GM19455 (cell line): ENCODE results near the gene C5.

ENCODE experiments used
- ATAC-seq: cut with Tn5 transposase; IDR thresholded peaks from one replicate; pipeline ENCODE4 v1.9.1; 2021; ENCODE audit not compliant: unreplicated experiment

C5 gene

DNA sequence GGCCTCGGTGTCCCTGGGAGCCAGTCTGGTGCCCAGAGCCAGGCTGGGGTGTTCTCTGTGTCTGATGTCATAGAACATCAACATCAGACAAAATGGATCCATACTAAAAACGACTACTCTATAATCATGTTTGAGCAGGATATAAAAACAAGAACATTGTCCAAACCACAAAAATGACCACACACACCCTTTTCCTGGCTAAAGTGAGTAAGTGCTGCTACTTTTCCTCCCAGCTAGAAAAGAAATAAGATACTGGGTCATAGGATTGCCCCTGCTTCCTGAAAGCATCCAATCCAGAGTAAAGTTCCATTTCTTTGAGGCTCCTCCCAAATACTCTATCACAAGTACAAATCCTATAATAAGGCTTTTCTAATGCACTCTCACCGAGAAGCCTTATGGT, 103.8 kb downstream of the C5 start:
- ATAC-seq, result no peak

DNA sequence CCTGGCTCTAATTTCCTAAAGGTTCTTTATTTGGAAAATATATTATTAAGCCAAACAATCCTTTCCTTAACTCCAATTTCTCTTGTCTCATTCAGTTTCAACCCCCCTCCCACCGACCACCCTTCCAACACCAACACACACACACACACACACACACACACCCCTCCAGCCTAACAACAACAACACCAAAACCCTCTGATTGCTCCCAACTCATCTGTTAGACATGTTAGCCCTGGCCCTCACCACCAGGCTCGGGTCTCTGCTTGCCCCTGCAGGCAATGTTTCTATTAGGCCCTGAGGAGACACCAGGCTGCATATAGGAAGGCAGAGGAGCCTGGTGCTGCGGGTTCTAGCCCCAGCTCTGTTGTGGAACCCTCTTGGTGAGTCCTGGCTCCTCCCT, 105.1 kb downstream of the C5 start:
- ATAC-seq, result no peak

DNA sequence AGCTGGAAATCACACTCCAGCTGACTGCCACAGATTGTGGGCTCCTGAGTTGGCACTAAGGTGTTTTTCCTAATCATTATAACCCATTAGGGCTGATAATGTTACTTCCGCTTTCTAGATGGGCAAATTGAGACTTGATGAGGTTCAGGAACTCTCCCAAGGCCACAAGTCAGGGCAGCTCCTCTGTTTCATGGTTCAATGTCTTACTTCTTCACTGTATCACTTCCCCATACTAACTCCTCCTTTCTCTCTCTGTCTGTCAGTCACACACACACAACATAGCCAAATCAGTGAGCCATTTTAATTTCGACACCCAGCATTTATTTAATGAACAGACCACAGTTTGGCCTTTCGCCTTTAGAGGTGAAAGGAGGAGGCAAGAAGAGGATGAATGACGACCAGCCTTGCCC, 105.6 kb downstream of the C5 start:
- ATAC-seq, result peak; percentile 98

DNA sequence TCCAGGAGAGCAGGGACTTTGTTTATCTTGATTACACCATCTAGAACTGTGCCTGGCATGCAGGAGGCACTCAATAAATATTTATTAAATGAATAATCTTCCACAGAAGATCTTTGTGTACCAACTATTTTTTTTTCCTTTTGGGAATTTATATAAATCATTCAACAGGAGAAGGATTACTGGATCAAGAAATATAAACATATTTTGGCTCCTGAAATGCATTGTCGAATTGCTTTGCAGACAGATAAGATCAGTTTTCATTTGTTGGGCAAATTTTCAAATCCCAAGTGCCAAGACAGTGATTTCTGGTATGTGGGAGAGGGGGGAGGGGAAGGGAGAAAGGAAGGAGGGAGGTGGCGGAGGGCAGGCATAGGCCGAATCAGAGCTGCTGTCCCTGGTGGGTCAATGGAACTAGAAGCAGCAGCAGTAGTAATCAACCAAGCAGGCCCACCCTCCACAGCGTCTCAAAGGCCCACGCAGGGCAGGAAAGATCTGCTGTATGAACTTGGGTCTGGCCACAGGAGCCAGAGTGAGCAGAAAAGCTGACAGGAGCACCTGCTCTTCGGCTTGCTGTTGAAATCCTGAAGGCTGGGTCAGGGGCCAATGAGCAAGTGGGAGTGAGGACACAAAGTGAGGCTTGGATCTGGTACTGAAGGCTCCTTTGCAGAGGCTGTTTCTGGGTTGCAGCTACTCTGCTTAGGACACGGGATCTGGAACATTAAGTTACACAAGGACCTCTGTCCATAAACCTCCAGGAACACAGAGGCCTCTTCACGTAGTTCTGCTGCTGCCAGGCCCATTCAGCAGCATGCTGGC, 107.7 kb downstream of the C5 start:
- ATAC-seq, result no peak

DNA sequence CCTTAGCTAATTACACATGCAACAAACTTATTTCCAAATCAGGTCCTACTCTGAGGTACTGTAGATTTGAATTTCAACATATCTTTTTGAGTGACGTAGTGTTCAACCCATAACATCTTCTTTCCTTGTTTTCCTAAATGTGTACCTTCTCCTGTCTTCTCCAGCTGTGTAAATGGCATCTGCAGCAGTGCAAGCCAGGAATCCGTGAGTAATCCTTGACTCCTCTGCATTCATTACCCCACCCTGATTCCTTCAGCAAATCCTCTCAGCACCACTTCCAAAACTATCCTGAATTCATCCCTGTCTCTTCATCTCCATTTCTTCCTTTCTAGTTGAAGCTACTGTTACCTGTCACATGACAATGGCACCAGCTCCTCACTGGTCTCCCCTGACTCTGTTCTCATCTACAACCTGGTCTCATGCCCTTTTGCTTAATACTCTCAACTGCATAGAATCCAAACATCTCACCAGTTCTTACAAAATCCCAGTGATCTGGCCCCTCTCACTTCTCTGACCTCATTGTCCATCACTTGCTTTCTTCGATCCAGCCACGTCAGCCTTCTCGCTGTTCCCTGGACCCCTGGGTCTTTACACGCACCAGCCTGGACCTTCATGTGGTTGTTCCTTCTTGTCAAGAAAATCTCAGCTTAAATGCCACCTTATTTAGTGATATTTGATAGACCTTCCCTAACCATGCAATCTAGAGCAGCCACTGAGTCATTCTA, 108.9 kb downstream of the C5 start:
- no peak for ATAC-seq

DNA sequence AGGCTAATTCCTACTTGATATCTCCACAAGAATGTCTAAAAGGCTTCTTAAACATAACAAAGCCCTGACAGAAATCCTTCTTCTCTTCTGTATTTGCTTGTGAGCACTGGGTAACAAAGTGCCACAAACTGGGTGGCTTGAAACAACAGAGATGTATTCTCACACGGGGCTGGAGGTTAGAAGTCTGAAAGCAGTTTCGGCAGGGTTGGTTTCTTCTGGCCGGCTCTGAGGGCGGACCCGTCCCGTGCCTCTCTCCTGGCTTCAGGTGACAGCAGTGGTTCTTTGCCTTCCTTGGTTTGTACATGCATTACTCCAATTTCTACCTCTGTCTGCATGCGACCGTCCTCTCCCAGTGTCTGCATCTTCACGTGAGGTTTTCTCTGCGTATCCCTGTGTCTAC, 109.5 kb downstream of the C5 start:
- no peak for ATAC-seq

DNA sequence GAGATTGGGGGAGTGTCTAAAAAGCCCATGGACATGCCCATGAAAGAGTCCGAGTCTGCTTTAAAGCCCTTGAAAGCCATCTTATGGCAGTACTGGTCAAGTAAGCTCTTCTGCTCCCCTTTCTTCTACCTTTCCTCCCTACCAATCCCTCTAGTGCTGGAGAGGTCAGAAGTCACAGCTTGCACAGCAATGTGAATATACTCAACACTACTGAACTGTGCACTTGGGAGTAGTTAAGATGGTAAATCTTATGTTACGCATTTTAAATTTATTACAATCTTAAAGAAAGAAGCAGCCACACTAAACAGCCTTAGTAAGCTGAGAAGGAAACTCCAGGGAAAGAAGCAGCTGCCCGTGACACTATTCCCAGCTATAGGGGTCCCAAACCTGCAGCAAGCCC, 111.2 kb downstream of the C5 start:
- no peak for ATAC-seq

DNA sequence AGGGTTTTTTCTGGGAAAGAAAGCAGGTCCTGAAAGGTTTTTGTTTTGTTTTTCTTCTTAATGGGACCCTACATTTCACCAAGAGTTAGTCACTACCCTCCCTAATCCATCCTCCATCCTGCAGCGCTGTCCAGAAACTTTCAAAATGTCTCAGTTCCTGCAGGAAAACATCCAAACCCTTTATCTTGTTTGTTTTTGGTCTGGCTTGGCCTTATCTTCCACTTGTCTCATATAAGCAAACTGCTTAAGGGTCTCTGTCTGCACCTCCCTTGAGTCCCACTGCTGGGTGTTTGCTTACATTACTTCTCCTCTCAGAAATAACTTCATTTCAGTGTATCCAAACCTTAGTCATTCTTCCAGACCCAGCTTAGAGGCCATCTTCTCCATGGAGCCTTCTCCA, 112.5 kb downstream of the C5 start:
- ATAC-seq, result no peak

DNA sequence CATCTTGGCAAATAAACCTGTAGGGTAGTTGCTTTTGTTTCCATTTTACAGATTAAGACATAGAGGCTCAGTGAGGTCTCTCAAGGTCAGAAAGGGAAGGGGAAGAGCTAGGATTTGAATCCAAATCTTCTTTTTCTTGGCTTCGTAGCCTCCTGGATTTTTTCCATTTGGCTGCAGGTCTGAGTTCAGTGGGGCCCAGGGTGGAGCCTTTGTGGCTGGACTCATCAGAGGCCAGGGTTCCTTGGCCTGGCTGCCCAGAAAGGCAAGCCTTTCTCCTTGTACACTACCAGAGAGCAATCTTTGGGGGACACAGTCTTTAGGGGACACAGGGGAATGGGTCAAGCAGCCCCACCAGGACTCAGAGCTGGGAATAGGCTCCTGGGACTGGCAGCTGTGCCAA, 112.9 kb downstream of the C5 start:
- ATAC-seq, result no peak

DNA sequence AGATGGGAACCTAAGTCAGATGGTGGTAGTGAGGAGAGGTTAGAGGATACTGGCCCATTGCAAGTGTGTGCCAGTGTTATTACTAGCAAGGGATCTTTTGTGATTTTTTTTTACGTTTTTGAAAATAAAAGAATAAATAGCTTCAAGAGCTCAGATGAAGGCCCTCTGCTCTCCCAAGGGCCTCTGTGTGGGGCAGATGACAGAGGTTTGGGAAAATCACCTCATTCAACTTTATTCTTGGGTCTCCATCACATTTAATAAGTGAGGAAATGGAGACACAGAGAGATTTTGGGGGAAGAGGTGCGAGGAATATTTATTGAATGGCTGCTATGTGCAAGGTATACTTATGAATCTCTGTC, 113.3 kb downstream of the C5 start:
- ATAC-seq, result no peak

DNA sequence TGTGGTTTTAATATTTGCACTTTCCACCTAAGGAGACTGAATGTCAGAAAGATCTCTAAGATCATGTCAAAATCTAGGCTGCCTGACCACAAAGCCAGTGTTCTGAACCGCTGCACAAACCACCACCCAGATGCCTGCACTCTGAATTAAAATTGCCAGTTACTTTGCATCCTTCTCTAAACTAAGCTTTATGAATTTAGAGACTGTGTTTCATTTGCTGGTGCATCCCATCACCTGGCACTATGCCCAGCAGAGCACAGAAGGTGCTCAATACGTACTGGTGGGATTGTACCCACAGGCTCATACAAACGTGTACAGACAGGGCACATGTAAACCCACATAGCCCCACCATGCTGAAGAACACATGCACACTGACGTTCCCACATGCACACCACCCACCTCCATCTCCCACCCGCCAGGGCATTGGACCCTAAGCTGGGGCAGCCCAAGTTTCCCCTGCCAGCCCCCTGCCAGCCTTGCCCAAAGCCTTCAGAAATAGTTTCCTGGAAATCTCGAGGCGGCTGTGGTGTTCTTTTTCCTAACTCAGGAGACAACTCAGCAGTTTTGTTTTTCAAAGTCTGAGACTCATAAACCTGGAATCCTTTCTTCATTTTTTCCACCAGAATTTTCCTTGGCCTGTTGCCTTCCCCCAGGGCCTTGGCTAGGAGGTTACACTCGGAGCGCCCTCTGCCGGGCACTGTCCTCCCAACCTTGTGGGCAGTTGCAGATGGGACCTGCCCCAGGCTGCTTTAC, 113.9 kb downstream of the C5 start:
- ATAC-seq, result peak; percentile 50

DNA sequence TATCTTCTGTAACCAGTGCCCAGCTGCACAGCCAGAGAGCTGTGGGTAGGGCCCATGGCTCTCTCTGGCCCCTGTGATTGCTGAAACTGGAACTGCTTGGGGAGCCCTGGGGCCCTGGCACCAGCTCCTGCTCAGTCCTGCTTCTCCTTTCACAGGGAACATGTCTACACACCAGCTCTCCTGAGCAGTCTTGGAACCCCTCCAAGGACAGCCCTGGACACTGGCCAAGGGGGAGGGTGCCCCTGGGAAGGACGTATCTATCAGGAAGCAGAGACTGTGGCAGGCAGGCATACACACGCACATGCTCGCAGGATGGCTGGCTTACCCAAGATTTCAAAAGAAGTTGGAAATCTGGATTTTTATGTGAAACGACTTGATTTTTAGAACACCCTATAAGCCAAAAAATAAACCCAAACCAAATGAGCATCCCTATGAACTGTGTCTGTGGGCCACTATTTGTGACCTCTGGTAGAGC, 114.7 kb downstream of the C5 start:
- no peak for ATAC-seq

DNA sequence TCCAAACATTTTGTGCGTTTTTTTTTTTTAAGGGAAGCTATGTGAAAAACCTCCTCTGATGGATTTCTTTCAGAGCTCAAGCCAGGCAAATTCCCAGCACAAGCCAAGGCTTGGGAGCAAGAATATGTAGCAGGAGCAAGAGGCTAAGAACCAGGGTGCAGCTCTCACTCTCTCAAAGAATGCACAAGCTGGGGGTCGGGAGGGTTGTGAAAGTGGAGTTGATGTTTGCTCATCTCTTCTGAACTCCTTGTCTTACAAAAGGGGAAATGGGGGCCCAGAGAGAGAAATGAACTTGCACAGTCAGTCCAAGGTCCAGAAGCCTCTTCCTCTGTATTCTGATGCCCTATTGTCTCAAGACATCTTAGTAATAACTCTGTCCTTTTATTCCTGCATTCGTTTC, 115.8 kb downstream of the C5 start:
- ATAC-seq, result no peak

DNA sequence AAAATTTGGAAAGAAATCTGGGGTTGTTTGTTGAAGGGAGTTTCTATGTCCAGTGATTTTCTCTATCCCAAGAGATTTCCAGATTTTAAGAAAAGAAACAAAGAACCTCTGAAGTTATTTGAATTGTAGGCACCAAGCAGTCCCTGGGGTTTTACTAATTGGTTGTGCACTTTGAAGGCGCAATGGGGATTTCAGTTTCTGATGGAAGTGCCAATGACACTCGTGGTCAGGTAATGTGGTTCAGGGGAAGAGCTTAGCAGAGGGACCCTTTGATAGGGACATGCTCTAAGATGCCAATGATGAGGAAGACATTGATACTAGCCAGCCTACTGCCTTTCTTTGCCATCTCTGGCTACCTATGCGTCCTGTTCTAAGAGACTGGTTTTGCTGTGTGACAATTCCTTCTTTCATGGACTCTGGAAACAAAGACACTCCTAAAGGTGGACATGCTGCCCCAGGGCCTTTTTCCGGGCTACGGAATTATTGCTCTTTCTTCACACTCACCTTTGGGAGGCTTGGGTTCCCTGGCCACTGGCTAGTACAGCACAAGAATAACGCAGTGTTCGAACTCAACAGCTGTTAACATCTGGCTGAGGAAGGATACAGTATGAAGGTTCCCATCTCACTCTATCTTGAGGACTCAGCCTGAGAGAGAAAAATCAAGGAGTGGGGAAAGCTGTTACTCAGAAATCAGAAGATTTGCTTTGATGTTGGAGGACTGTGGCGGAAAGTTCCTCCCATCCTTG, 116.6 kb downstream of the C5 start:
- ATAC-seq, result no peak

DNA sequence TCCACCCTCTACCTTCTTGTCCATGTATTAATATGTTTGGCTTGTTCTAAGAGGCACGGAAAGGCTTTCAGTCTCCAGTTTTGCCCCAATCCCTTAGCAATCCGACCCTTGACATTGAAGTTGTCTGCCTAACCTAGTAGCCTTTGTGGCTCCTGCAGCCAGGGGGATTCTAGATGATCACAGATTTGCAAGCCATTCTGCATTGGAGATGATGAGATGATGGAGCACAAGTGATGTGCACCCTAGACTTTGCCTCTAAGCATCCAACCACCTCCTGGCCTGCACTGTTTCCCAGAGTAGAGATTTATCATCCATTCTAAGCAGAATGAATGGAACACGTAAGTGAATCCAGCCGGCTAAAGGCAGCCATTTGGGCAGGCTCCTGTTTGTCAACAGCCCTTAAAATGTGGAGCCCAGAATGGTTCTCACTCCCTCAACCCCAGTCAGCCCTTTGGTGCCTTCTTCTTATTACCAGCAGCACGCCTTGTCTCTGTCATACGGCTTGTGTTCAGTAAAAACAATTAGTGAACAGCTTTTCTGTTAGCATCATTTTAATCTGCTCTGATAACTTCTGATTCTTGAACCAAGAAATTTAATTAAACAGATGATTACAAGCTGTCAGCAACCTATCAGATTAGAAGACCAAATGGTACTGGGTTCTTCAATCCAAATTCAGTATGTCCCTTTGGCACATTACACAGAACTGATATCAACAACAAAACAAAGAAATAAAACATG, 117.8 kb downstream of the C5 start:
- ATAC-seq, result no peak

DNA sequence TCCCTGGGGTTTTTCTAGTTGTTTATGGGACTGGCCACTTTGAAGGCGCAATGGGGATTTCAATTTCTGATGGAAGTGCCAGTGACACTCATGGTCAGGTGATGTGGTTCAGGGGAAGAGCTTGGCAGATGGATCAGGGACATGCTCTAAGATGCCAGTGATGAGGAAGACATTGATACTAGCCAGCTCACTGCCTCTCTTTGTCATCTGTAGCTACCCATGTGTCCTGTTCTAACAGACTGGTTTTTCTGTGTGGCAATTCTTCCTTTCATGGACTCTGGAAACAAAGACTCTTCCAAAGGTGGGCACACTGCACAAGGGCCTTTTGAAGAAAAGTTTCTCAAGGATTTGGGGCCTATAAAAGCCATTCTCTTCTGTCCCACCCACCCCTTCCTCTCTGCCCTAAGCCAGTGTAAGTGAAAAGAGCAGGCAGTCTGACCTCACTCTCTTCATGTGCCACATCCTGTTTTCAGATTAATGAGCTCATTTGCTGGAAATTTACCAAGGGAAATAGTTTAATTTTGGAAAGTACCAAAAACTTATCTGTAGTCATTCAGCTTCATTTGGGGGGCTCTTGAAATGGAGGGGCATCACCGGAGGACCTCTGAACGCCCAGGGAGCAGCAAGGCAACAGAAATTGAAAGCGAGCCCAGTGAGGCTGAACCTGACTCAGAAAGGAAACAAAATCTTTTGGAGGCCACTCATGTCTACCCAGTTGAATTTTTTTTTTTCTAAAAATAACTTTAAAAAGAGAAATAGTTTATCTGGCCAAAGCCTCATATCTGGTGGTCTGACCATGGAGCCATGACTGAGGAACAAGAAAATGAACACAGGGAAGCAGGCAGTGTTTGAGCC, 118.6 kb downstream of the C5 start:
- peak; percentile 35 for ATAC-seq

DNA sequence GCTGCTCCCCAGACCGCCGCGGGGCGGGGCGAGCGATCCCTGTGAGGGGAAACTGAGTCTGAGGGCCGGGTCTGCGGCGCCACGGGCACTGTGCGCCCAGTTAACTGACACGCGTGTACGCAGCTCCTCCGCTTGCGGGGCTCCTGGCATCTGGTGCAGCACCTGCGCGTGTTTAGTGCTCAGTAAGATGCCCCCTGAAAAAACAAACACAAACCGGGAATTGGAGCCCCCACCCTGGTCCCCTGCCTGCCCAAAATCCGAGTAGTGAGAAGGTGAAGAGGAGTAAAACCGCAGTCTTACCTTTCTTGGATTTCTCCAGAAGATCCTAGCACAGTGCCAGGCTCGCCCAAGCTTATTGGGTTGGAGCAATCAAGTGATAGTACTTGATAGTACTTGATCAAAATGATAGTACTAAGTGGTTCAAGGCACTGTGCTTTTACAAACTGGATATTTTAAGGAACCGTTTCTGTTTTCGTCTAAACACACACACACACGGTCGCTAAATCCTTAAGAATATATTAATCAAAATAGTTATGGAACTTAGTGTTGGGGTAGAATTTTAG, 120.8 kb downstream of the C5 start:
- ATAC-seq, result peak; percentile 0

DNA sequence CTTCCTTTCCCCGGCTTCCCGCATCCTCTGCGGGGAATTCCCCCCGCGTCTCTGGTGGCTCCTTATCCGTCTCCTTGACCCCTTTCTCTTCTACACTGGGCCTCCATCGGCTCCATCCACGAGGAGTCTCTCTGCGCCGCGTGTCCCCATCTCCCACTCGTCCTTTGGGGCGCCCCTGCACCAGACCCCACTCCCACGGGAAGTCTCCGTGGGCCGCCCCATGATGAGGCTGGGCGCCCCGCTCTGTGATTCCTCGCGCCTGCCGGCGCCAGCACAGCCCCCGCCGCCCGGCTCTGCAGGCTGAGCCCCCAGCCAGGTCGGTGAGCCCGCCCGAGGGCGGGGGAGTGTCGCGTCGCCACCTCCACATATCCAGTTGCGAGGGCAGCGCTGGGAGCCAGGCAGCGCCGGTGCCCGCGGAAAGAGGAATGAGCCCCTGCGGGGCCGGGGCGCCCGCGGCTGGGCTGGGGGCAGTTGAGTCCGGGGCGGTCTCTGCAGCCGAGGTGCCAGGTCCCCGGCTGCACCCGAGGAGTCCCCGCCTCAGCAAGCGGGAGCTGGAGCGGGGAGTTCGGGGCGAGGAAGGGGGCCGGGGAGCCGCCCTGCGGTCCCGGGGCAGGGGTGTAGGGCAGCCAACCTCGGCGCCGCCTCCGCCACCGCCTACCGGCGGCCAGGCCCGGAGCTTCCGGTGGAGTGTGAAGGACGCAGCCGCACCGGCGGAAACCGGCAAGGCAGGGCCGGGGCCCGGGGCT, 121.4 kb downstream of the C5 start:
- peak; percentile 37 for ATAC-seq
